DMS114 treated with DMSO at 0.1 percent for 48 hours (cell line): ENCODE results near the gene NNMT.

Experiments used
- DNase-seq: peaks from one replicate; lab custom pipeline; 2025; ENCODE audit not compliant: unreplicated experiment; lab: John Stamatoyannopoulos, UW

NNMT gene

GRCh38 chr11:114282488-114282887 lies 13.7 kb upstream of the NNMT start:
- no peak for DNase-seq

DNA sequence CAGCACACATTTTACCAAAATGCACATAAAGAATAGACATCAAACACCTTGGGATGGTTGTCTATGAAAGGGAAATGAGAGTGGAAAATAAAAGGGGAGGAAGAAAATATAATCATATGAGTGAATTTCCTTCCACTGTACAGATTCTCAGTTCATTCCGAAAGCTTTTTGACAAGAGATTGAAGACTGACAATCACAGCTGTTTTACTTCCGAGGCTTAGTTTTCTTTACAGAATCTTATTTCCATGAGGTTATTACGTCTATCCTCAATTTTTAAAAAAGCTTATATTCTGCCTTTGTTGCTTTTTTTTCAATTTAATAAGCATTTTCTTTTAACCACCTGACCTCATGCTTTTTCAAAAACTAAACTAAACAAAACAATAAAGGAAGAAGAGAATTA lies 12.8 kb upstream of the NNMT start:
- no peak for DNase-seq

- no peak for DNase-seq
Measured at GRCh38 chr11:114284021-114284420, 12.2 kb upstream of the NNMT start.

GRCh38 chr11:114284914-114285313 lies 11.3 kb upstream of the NNMT start:
- no peak for DNase-seq

- DNase-seq: no peak
Measured at GRCh38 chr11:114285599-114285998, 10.6 kb upstream of the NNMT start.

GRCh38 chr11:114286229-114286628 lies 10.0 kb upstream of the NNMT start:
- DNase-seq: no peak

DNA sequence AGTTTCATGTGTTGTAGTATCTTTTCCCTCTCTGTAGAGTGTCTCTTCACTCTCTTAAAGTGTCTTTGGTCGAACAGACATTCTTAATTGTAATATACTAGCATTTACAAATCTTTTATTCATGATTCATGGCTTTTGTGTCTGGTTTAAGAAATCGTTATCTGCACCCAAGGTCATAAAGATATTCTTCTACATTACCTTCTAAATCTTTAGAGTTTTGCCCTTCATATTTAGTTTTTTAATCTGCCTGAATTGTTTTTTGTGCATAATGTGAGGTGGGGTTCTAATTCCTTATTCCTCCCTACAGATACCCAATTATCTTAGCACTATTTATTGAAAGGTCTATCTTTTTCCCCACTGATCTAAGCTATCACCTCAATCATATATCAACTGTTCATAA lies 9.0 kb upstream of the NNMT start:
- no peak for DNase-seq

DNA sequence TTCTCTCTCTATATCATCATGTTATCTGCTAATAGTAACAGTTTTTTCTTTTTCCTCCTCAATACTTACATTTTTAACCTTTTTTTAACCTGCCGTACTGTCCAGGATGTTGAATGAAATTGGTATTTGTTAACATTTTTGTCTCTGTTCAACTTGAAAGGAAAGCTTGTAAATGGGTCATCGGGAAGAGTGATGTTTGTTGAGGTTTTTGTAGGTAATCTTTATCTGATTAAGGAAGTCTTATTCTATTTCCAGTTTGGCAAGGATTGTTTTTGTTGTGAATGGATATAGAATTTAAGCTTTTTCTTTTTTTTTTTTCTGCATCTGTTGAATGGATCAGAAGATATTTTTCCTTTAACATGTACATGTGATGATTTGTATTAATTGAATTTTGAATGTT lies 8.1 kb upstream of the NNMT start:
- DNase-seq: no peak

DNA sequence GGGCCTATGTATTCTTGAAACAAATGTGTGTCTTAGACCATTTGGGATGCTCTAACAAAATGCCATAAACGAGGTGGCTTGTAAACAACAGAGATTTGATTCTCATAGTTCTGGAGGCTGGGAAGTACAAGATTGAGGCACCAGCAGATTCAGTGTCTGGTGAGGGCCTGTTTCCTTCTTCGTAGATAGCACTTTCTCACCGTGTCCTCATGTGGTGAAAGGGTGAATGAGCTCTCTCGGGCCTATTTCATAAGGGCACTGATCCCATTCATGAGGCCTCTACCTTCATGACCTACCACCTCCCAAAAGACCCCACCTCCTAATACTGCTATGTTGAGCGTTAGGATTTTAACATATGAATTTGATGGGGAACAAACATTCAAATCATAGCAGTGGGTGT lies 6.4 kb upstream of the NNMT start:
- no peak for DNase-seq

DNA sequence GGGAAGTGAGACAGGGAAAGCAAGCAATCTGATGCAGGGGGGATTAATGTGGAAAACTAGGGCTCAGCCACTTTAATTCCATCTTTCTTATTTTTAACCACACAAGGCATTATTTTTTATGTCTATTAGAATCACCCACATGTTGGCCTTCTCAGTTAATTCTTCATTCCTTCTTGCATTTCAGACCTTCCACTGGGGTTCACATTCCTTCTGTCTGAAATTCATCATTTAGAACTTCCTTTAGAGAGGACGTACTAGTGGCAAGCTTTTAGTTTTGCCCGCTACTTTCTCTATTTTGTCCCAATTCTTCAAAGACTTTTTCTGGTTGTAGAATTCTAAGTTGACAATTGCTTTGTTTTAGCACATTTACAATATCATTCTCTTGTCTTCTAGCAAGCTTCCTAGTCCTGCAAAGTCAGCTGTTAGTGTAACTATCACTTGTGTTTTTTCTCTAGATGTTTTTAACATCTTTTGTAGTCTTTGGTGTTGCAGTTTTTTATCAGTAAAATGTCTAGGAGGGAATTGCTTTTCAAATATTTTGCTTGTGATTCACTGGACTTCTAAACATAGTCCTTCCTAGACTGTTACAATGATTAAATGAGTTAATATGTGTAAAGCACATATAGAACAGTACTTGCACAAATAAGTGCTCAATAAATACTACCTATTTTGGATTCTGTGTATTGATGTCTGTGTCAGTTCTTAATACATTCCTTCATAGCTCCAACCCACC lies 5.5 kb upstream of the NNMT start:
- no peak for DNase-seq

DNA sequence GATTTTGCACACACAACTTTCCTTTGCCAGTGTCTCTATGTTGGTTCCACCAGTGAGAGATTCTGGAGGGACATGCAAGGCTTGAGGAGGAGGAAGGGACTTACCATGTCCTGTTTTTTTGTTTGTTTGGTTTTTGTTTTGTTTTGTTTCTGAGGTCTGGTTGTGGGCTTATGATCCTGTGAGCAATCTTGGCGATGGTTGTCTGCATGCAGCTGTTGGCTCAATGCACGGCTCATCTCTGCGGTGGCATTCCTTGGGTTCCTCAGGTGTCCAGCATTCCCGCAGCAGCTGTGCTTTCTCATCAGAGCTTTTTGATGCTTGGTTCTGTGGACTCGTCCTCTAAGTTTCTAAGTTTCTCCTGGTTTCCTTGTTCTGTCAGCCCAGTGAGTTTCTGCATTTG lies 4.8 kb upstream of the NNMT start:
- DNase-seq: no peak

GRCh38 chr11:114291842-114292680 lies 4.1 kb upstream of the NNMT start:
- DNase-seq: no peak

DNA sequence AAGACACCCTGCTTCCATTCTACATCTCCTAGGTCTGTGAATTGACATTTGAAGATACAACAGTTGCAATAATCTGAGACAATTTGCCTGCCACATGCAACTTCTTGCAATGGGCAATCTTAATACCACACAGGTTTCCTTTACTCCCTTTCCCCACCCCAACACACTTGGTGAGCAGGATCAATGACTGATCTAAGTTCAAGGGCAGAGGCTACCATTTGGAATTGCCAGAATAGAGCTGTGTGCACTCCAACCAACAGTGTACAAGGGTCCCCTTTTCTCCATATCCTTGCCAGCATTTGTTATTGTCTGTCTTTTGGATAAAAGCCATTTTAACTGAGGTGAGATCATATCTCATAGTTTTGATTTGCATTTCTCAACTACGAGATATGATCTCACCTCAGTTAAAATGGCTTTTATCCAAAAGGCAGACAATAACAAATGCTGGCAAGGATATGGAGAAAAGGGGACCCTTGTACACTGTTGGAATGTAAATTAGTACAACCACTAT lies 2.9 kb upstream of the NNMT start:
- no peak for DNase-seq

- DNase-seq: no peak
Measured at GRCh38 chr11:114296605-114297372, 590 bp downstream of the NNMT start.

DNA sequence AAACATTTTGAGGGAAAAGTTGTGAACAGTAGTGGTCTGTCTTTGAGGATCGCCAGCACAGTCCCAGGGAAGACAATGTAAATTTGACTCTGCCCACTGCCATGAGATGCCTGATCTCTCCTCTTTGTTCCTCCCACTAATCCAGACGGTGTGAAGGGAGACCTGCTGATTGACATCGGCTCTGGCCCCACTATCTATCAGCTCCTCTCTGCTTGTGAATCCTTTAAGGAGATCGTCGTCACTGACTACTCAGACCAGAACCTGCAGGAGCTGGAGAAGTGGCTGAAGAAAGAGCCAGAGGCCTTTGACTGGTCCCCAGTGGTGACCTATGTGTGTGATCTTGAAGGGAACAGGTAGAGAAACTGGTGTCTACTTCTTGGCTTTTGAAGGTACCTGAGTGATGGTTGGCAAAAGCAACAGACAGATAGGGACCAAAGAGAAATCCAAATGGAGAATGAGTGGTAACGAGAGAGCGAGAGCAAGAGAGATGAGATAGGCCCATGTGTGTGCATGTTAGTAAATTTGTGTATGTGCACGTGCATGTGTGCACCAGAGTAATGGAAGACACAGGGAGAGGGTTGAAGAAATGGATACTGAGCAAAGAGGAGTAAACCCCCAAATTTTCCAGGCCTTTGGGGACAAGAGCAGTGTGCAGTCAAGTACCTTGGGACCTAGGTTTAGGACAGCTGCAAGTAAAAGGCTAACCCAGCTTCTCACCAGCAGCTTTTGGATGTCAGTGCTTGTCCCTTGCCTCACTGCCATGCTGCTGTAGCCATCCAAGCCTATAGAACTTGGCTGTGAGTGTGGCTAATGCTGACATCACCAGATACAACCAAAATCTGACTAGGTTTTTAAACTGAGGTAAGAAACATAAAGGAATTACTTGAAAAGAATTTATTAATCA lies 1.9 kb downstream of the NNMT start:
- DNase-seq: no peak

DNA sequence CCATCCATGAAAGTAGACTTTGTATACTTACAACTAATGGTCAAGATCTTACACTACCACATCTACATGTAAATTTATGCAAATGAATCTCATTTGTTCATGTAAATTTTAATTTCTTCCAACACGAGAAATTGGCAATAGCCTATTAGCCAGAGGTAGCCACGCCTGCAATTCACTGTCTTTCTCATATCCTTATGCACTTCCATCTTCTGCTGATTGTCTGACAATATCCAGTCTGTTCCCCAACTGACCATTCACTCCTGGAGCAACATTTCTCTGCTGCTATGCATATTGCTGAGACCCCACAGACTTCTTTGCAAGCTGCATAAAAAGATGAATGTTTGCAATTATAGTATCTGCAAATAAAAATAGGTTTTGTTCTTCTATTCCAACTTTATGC lies 2.5 kb downstream of the NNMT start:
- no peak for DNase-seq

DNA sequence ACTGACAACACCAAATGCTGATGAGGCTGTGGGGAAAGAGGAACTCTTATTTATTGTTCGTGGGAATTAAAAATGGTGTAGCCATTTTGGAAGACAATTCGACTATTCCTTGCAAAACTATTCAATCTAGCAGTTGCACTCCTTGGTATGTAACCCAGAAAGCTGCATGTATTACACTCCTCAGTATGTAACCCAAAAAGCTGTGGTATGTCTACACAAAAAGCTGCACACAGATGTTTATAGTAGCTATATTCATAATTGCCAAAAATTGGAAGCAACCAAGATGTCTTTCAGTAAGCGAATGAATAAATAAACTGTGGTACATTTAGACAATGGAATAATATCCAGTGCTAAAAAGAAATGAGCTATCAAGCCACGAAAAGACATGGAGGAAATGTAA lies 4.9 kb downstream of the NNMT start:
- no peak for DNase-seq

DNA sequence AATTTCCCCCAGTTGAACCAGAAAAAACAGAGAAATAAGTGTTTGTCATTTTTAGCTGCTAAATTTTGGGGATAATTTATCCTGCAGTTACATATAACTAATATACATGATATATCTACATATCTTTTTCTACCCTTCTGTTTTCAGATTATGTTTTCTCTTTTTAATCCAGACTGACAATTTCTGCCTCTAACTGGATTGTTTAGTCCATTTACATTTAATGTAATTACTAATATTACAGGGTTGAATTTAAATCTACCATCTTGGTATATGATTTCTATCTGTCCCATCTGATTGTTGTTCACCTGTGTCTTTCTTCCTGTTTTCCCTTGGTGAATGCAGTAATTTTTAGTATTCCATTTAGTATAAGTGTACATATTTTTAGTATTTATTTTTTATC lies 5.7 kb downstream of the NNMT start:
- DNase-seq: no peak

DNA sequence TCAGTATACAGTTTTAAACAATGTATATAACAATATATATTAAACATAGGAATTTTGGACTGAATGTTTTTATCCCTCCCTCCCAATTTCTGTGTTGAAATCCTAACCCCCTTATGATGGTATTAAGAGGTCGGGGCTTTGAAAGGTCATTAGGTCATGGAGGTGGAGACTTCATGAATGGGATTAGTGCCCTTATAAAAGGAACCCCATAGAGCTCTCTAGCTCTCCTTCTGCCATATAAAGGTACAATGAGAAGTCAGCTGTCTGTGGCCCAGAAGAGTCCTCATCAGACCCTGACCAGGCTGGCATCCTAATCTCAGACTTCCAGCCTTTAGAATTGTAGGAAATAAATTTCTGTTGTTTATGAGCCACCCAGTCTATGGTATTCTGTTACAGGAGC lies 6.5 kb downstream of the NNMT start:
- DNase-seq: no peak

DNA sequence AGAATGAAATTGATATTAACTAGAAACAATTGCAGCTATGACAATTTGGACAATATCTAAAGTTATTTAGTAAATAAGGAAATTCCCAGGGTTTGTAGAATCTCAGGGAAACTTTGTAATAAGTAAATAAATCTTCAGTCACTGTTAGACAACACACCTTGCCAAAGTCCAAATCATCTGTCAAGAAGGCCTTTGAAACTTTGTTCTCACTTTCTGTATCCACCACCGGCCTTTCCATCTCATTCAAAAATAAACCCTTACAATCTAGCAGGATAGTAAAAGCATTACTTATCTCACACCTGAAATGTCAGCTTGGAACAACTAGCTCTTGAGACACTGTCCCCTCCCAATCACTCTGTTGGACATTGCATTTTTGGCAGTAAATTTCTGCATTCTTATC lies 7.9 kb downstream of the NNMT start:
- DNase-seq: no peak

- DNase-seq: no peak
Measured at GRCh38 chr11:114304969-114305368, 8.8 kb downstream of the NNMT start.
